GM21723 (cell line): ENCODE results near the gene KLHL17.
A peak's percentile ranks its signal among the peaks of the same experiment; 100 is the strongest.

Experiments
- ATAC-seq: cut with Tn5 transposase; IDR thresholded peaks from one replicate; pipeline ENCODE4 v1.9.1; 2021; ENCODE audit warnings: mild to moderate bottlenecking, moderate library complexity; ENCODE audit not compliant: unreplicated experiment

The KLHL17 gene

GRCh38 chr1:960363-961131 lies at the start of gene KLHL17:
Gene KLHL17 (plus strand): TSS chr1:960584. CDS start chr1:960694, 110 bp downstream.
- ATAC-seq = peak; percentile 49

GRCh38 chr1:910881-911721 lies 49.3 kb upstream of the KLHL17 start:
- no peak for ATAC-seq

DNA sequence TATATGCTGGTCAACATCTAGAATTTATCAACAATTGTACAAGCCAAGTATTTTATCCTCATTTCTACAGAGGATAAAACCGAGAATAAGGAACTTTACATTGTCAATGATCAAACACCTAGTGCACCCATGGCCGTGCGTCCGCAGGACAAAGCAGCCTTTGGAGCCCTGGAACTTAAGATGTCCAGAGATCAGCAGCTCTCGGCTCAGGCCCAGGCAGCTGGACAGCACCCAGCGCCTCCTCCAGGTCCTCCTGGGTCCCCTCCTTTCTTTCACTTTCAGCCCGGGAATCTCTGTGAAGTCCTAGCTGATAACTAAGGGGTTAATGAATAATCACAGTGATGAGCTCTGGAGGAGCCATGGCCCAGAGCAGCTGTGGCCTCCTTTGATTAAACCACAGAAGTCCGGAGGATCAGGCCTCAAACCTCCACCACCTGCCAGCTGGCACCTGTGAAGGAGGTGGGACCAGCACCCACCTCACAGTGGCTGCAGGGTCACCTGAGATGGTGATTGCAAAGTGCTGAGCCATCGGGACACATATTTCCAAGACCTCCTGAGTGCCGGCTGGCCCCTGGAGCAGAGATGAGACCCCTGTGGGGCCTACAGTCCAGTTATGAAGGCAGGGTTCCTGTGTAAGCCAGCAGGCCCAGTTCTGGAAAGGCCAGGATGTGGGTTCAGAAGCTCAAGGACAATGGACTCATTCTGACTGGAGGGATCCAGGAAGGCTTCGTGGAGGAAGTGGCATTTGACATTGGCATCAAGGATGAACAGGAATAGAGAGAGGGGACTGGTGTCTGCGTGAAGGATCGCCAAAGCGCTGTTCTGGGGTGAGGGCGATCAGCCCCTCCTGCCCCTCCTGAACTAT lies 48.3 kb upstream of the KLHL17 start:
- no peak for ATAC-seq

DNA sequence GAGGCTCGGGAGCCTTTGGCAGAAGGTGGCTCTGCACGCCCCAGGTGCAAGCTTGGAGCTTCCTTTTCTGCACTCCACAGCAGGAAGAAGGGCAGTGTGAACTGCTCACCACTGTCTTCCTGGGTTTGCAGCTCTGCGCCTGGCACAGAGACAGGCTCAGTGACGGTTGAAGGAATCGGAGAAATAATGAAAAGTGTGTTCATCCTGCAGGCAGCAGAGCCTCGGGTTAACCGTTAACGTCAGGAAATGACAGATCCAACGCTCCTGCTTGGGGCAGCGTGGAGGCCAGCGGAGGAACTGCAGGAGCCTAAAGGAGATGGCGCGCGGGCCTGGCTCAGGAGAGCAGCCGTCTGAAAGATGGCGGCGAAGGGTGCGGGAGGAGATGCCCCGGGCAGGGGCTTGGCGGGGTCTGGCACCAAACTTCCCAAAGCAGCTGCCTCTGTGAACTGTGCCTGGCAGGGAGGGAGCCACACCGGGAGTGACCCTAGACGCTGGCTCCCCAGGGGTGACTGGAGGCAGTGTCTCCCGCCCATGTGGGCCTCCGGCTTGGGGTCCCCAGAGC lies 47.6 kb upstream of the KLHL17 start:
- ATAC-seq = no peak

DNA sequence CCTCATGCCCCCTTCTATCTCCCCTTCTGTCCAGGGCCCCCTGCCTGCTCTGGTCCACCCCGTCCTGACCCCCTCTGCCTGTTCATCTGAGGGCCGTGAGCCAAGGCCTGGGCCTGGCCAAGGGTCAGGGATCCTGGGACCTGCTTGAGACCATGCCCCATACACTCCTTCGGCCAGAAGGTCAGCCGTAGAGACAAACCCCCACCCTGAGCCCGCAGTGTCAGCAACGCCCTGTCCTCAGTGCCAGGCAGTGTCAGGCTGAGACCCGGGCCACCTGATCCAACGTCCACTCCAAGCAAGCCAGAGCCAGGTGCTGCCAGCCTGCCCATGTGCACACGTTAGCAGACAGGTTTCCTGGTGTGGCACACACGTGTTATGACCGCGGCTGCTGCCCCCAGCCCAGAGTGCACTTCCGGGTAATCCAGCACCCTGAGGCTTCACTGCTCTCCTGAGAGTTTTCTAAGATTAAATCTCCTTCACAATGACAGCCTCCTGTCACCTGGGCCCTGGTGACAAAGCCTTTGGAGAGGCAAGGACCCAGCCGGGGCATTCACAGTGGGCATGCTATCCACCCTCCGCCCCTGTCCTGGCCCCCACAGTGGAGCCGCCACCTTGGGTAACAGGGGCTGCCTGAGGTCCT lies 46.8 kb upstream of the KLHL17 start:
- no peak for ATAC-seq

GRCh38 chr1:914131-914890 lies 46.1 kb upstream of the KLHL17 start:
- ATAC-seq = no peak

GRCh38 chr1:914891-915280 lies 45.5 kb upstream of the KLHL17 start:
- no peak for ATAC-seq

GRCh38 chr1:915295-916172 lies 44.9 kb upstream of the KLHL17 start:
- ATAC-seq = no peak

GRCh38 chr1:916173-917075 lies 44.0 kb upstream of the KLHL17 start:
- no peak for ATAC-seq

DNA sequence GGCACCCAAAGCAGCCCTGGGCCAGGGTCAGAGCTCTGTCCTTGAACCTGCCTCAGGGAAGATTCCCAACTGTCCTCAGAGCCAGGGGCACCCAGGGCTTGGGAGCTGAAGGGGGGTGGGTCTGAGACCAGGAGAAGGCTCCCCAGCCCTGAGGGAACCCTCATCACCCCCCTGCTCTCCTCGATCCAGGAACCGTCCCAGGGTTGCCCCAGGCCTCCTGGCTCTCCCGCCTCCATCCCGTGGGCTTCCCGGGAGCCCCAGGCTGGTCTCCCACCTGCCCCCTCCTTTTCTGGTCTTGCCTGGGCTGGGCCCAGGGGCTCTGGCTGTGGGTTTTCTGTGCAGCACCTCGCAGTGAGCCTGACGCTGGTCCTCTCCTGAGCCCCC lies 43.3 kb upstream of the KLHL17 start:
- ATAC-seq = no peak

DNA sequence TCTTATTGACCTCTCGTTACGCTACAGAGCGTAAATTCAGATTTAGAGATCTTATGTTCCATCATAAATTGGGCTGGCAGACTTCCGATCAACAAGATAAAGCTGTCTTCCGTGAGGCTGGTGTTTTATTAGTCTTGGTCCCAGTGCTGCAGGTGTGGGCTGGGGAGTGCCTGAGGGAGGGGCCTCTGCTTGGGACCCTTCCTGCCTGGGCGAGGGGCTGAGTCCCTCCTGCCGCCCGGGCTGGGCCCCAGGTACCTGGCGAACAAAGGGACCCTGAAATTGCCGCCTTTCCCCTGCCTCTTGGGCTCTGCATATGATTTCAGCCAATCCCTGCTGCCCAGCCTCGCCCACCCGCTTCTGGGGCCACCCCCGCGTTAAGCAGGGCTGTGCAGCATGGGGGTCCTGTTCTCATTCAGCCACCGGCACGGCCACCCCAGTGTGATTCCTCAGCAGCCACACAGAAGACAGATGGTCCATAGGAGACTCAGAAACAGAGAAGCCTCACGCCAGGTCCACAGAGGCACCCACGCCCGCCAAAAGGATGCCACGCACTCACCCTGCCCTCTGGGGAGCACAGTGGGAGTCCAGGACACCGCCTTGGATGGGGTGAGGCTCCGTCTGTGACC lies 42.8 kb upstream of the KLHL17 start:
- no peak for ATAC-seq

GRCh38 chr1:918353-918752 lies 42.0 kb upstream of the KLHL17 start:
- no peak for ATAC-seq

DNA sequence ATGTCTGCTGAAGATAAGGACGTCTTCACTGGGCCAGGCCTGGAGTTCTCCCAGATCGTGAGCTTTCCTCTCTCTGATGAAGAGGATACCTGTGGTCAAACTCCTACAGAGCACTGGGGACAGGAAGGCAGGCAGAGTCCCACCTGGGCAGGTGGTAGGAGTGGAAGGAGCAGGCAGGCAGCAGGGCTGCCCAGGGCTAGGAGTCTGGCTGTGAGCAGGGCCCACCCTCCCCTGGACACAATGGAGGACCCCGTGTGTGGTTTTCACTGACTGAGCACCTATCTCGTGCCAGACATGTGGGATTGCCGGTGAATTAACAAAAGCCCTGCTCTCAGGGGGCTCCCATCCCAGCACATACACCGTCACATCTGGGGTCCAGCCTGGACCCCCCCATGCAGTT lies 41.5 kb upstream of the KLHL17 start:
- ATAC-seq = no peak

- ATAC-seq = no peak
Measured at GRCh38 chr1:919271-919872, 41.0 kb upstream of the KLHL17 start.

- ATAC-seq = no peak
Measured at GRCh38 chr1:920010-920409, 40.4 kb upstream of the KLHL17 start.

DNA sequence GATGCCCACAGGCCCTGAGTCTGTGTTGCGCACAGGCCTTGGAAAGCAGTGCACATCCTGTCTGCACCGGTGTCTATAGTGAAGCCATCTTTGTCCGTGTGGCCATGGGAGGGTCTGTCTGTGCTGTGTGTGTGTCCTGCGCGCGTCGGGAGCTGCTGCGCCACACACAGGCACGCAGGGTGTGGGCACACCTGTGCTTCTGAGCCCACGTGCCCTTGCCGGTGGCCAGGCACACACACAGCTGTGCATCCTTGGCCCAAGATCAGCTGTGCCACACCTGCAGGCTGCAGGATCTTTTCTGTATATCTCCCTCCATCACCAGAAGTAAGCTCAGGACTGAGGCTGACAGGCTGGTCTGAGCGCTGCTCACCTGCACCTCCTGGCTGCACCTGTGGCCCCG lies 39.9 kb upstream of the KLHL17 start:
- no peak for ATAC-seq
